NK-92 (cell line): ENCODE results near the gene DAGLA.

Experiments
- DNase-seq: peaks from one replicate; lab custom pipeline; 2025; ENCODE audit not compliant: unreplicated experiment; lab: John Stamatoyannopoulos, UW

The DAGLA gene

GRCh38 chr11:61706452-61707400, 26.5 kb downstream of the DAGLA start:
- no peak for DNase-seq

- no peak for DNase-seq
Observed at GRCh38 chr11:61707574-61707973, 27.4 kb downstream of the DAGLA start.

- no peak for DNase-seq
Observed at GRCh38 chr11:61709110-61709509, 28.9 kb downstream of the DAGLA start.

- no peak for DNase-seq
Observed at GRCh38 chr11:61709572-61709971, 29.4 kb downstream of the DAGLA start.

DNA sequence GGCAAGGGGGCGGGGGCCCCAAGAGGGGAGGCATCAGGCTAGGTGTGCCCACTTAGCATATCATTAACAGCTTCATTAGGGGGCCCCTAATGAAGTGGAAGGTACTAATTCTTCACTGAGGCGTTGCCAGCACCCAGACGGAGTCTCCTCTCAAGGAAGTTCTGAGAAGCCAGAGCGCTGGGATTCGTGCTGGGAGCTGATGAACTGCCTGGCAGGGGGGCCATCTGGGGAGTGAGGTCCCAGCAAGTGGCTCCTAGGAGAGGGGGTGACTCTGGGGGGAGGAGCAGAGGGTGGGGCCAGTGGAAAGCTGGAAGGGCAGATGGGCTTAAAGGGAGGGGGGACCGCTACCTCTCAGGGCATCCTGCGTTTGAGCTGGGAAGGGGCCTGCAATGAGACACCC, 29.8 kb downstream of the DAGLA start:
- DNase-seq, result no peak

DNA sequence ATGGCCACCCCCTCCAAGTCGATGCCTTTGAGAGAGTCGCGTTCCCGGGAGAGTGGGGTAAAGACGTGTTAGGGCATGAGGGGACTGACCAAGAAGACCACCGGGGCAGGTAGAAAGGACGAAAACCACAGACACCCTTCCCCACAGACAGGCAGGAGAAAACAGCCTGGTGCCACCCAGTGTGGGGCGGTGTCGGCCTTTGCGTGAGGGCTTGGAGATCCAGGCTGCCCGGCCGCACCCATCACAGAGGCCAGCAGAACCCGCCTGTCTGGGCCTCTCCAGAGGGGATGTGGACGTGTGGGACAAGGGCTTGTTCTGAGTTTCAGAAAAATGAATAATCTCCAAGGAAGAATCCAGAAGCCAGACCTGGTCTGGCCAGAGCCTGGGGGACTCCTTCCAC, 30.8 kb downstream of the DAGLA start:
- DNase-seq, result no peak

DNA sequence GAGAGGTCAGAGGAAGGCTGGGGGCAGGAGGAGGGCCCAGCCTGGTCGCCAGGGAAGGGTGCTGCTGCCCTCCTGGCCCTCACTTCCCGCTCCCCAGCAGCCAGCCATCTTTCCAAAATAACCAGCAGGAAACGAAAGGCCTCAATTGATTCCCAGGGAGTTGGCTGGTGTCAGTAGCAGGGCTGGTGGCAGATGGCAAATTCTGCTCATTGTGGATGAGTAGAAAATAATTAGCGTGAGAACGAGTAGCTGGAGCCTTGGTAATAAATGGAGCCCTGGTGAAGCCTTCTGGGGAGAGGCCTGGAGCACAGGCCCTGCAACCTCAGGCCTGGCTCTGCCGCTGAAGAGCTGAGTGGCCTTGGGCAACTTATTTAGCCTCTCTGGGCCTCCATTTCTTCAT, 31.3 kb downstream of the DAGLA start:
- no peak for DNase-seq

DNA sequence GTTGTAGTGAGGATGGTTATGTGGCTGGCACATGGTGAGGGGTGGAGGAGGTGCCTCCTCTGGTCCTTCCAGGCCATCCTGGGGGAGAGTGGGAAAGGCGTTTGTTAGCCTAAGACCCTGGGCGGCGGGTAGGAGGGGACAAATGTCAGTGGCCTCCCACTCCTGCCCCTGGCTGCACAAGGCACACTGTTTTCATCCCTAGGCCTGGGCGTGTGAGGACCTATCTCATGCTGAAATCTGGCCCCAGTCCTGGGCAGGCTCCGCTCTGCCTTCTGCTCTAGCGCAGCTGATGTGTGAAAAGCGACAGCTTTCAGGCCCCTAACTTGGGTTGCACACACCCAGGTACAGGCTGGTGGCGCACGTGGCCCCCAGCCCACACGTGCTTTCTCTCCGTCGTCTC, 32.1 kb downstream of the DAGLA start:
- DNase-seq, result no peak

- no peak for DNase-seq
Observed at GRCh38 chr11:61712846-61713245, 32.7 kb downstream of the DAGLA start.

DNA sequence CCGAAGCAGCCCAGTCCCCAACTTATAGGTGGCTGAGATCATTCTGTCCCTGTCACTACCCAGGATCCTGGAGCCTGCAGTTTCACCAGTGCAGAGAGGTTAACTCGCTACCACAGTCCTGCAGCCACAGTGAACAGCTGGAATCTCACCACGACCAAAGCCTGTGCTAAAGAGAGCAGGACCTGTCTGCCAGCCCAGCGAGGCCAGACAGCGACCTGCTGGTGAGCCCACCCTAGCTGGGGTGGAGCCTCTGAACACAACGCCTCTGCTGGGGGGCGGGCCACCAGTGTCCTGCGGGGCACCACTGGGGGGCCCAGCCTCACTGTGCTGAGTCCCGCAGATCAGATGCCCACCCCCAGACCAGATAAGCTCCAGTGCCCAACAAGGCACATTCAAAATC, 33.3 kb downstream of the DAGLA start:
- DNase-seq, result no peak

DNA sequence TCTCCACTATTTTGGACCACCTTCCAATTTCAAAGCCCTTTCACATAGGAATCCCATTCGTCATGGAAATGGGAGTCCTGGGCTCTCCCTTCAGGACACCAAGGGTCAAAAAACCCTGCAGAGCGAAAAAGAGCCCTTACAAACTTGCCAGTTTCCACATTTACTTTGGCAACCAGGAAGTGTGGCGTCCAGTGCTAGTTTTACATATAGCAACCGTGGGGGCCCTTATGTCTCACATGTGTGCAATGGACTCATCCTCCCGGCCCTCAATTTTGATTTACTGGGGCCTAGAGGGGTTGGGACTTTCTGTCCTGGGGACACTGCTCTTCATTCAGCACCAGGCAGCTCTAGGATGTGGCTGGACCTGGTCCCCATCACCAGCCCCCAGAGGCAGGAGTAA, 33.7 kb downstream of the DAGLA start:
- no peak for DNase-seq

DNA sequence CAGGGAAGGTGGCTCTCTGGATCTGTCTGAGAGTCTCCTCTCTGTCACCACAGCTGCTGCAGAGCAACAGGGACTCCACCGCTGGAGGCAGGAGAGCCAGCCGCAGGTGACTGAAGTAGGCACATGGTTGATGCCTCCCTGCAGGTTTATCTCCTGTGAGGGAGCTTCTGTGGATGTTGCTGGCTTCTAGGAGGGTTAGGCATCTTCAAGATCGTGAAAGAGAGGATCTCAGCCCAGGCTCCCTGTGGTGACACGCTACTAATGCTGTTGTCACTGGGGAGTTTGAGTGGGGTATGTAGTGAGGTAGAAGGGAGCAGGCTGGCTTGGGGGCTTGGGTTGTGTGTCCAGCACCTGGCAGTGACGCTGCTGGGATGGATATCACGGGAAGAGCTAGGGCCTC, 34.1 kb downstream of the DAGLA start:
- DNase-seq, result no peak

DNA sequence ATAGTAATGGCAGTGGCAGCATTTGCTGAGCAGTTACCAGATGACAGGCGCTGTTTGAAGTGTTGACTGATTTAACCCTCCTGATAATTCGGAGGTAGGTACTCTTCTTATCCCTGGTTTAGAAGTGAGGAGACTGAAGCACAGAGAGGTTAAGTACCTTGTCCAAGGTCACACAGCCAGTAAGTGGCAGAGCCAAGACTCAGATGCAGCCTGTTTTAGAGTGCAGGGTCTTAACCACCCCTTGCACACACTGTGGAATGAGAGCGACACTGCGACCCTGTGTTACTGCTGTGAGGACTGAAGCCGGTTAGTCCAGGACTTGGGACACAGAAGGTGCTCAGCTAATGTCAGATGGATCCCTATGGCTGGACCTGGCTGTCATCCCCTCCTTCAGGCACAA, 34.7 kb downstream of the DAGLA start:
- DNase-seq, result no peak

DNA sequence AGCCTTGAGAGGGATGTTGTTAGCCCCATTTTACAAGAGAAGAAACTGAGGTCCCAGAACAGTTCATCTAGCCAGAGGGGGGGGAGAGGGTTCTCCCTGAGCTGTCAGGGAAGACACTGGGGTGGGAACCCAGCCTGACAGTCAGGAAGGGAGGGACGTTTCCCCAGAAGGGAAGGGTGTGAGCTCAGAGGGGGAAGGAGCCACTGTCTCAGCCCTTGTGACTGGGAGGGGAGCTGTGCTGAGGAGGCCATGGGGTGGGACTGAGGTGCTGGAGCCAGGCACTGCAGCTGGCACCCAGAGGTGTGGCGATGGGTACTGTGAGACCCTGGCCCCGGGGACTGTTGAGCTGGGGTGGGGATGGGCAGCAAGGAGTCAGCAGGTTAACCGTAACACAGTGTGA, 35.7 kb downstream of the DAGLA start:
- no peak for DNase-seq

GRCh38 chr11:61716478-61717285, 36.5 kb downstream of the DAGLA start:
- no peak for DNase-seq

- no peak for DNase-seq
Observed at GRCh38 chr11:61717286-61718033, 37.3 kb downstream of the DAGLA start.

DNA sequence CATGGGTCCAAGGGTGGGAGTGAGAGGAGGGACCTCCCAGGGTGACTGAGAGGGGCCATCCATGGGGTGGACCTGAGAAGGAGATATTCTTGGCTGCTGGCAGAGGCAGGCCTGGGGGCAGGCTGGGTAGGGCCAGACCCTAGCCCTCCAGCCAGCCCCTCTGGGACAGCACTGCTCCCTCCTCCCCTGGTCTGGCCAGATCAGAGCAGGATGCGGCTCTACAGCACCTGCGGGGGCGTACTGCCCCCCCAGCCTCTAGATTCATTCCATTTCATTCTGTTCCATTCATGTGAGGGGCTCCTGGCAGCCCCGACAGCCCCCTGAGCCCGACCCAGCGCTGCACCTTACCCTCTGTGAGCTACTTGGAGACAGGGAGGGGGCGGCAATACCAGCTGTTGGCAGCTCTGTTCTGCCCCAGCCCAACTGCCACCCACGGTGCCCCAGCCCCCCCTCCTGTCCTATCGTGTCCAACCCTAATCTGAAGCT, 37.9 kb downstream of the DAGLA start:
- DNase-seq, result no peak

DNA sequence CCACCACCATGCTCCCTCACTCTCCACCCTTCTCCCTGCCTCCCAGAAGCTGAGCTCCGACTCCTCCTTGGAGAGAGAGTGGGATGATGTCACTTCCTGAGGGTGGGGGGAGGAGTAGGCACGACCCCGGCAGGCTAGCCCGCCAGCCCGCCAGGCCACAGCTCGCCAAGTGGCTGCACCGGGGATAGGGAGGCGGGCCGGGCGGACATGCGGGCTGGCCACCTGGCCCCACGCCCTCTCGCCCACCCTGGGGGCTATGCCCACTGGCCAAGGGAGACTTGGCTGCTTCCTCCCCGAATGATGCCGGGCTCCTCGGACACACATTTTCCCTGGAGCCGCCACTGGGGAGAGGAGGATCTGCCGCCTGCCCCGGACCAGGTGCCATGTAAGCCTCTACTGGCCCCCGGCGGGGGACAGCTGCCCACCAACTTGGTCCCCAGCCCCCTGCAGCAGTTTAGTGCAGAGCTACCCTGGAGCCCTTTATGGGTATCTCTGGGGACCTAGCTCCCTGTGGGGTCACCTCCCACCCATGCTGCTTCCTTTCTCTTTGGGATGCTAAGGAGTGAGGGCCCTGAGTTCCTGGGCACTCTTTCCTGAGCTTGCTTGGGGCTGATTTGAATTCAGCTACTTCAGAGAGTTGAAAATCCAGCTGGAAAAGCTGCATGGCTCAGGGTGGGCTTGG, 38.6 kb downstream of the DAGLA start:
- no peak for DNase-seq

DNA sequence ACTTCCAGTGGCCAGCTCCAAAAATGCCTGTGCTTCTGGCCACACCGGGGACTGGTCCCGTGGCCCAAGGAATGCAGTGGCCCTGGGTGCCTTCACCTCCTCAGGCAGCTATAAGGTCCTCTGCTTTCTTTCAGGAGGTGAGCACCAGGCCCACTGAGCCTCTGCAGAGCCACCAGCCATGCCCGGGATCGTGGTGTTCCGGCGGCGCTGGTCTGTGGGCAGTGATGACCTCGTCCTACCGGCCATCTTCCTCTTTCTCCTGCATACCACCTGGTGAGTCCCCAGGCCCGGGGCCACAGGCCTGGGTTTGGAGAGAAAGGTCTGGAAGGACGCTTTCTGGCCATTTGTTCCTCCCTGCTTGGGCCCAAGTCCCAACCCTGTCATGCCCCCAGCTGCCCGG, 39.8 kb downstream of the DAGLA start:
- DNase-seq, result no peak

DNA sequence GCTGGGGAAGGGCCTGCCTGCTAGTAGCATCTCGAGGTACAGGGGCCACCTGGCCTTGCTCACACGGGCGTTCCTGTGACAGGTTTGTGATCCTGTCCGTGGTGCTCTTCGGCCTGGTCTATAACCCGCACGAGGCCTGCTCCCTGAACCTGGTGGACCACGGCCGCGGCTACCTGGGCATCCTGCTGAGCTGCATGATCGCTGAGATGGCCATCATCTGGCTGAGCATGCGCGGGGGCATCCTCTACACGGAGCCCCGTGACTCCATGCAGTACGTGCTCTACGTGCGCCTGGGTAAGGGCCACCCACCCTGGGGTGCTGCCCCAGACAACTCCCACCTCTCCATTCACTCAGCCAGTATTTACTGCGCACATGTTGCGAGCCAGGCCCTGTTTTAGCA, 40.4 kb downstream of the DAGLA start:
- DNase-seq, result no peak

- no peak for DNase-seq
Observed at GRCh38 chr11:61724437-61724836, 44.2 kb downstream of the DAGLA start.
